ENCODE results near the gene CMTM2.
"Not testable (repeated sequence)": the region's sequence is repeated elsewhere in the genome, so short reads cannot be mapped to it uniquely, and the experiment has no call there.

Gene CMTM2

GRCh38 chr16:66587881-66588600, 8.8 kb downstream of the CMTM2 start:
- no peak for DNase-seq

- DNase-seq = no peak
Measured at GRCh38 chr16:66588981-66589713, 9.9 kb downstream of the CMTM2 start.

- no peak for DNase-seq
Measured at GRCh38 chr16:66590322-66590721, 11.1 kb downstream of the CMTM2 start.

- DNase-seq = no peak
Measured at GRCh38 chr16:66591018-66591417, 11.8 kb downstream of the CMTM2 start.

GRCh38 chr16:66592241-66592640, 13.0 kb downstream of the CMTM2 start:
- DNase-seq = no peak

GRCh38 chr16:66592814-66593213, 13.6 kb downstream of the CMTM2 start:
- no peak for DNase-seq

- no peak for DNase-seq
Measured at GRCh38 chr16:66594739-66595138, 15.5 kb downstream of the CMTM2 start.

- not testable (repeated sequence) for DNase-seq
Measured at GRCh38 chr16:66596559-66596958, 17.3 kb downstream of the CMTM2 start.

GRCh38 chr16:66596986-66597848, 18.0 kb downstream of the CMTM2 start:
- no peak for DNase-seq

- DNase-seq = no peak
Measured at GRCh38 chr16:66598111-66598510, 18.8 kb downstream of the CMTM2 start.

- DNase-seq = no peak
Measured at GRCh38 chr16:66599726-66600125, 20.5 kb downstream of the CMTM2 start.

GRCh38 chr16:66600477-66600876, 21.2 kb downstream of the CMTM2 start:
- DNase-seq = no peak

- DNase-seq = no peak
Measured at GRCh38 chr16:66601471-66601870, 22.2 kb downstream of the CMTM2 start.

- DNase-seq = no peak
Measured at GRCh38 chr16:66603537-66604375, 24.5 kb downstream of the CMTM2 start.

- peak; percentile 16 for DNase-seq
Measured at GRCh38 chr16:66604376-66605176, 25.3 kb downstream of the CMTM2 start, which contains the start of gene CMTM3. Gene CMTM3, plus strand, starts transcription at chr16:66604704. Its CDS starts 102 bp downstream, at chr16:66604806.

GRCh38 chr16:66605177-66605978, 26.1 kb downstream of the CMTM2 start:
- no peak for DNase-seq

- no peak for DNase-seq
Measured at GRCh38 chr16:66605979-66606751, 26.9 kb downstream of the CMTM2 start.

- peak; percentile 51 for DNase-seq
Measured at GRCh38 chr16:66608241-66609138, 29.2 kb downstream of the CMTM2 start.

- DNase-seq = no peak
Measured at GRCh38 chr16:66609139-66609510, 29.9 kb downstream of the CMTM2 start.
